SK-N-SH (cell line): ENCODE results near the gene COMMD3. TPM values are rescaled to one million over a fixed set of nuclear protein-coding genes. Genes with fewer than 3 reads are reported as not detected.

Experiments used
- CTCF ChIA-PET: fragments of 300-600, 350-600 bp; formaldehyde crosslinking; extraction: SDS; loops from one replicate; lab custom pipeline; 2021; lab: Yijun Ruan, JAX
- POLR2A ChIA-PET: fragments of 350-600 bp; sonication (Branson Sonifier 250); formaldehyde crosslinking; extraction: SDS; loops from one replicate; lab custom pipeline; 2020; ENCODE audit warnings: antibody characterized with exemption, inconsistent platforms; lab: Yijun Ruan, JAX
- DNase-seq: peaks from one replicate; pipeline ENCODE4 v3.0.0; 2012
- H2AFZ ChIP-seq: fragments of 200-600 bp; sonication (generic); 2 replicates; pipeline ENCODE4 v1.8.1; 2016; ENCODE audit warnings: antibody characterized with exemption, mild to moderate bottlenecking, low read depth
- H3F3A ChIP-seq: fragments of 200-600 bp; sonication (generic); replicated peaks from 2 replicates; pipeline ENCODE3; 2016; ENCODE audit warnings: antibody characterized with exemption, mild to moderate bottlenecking; ENCODE audit not compliant: insufficient read depth
- H3K27ac ChIP-seq, 2 experiments: fragments of 200-500 bp in 1 of 2; fragments of 200-600 bp in 1 of 2; sonication (Bioruptor generic) in 1 of 2; sonication (generic), shearing (Covaris generic) in 1 of 2; 2 replicates each; pipeline versions ENCODE4 v1.5.1 to v1.6.1; 2014 to 2016; ENCODE audit warnings: low read depth in 2 of 2, inconsistent platforms in 1 of 2, low read length in 1 of 2, mild to moderate bottlenecking in 1 of 2, mixed read lengths in 1 of 2
- H3K27me3 ChIP-seq: fragments of 200-600 bp; sonication (generic), shearing (Covaris generic); 2 replicates; pipeline ENCODE4 v1.6.1; 2016; ENCODE audit warnings: mixed run types; ENCODE audit not compliant: insufficient read depth
- H3K36me3 ChIP-seq, 2 experiments: fragments of 200-500 bp in 1 of 2; fragments of 200-600 bp in 1 of 2; sonication (Bioruptor generic) in 1 of 2; sonication (generic) in 1 of 2; replicated peaks in 1 of 2; 2 replicates each; pipeline versions ENCODE3 to v1.5.1; 2014 to 2016; ENCODE audit warnings: low read length in 1 of 2, mild to moderate bottlenecking in 1 of 2; ENCODE audit not compliant: insufficient read depth in 2 of 2, control insufficient read depth in 1 of 2
- H3K4me1 ChIP-seq, 2 experiments: fragments of 200-500 bp in 1 of 2; fragments of 200-600 bp in 1 of 2; sonication (Bioruptor generic) in 1 of 2; sonication (generic), shearing (Covaris generic) in 1 of 2; 2 replicates each; pipeline versions ENCODE4 v1.5.1 to v1.6.1; 2014 to 2016; ENCODE audit warnings: low read depth in 1 of 2, low read length in 1 of 2, mixed run types in 1 of 2; ENCODE audit not compliant: insufficient read depth in 2 of 2, control insufficient read depth in 1 of 2
- H3K4me2 ChIP-seq: fragments of 200-600 bp; sonication (generic), shearing (Covaris generic); 2 replicates; pipeline ENCODE4 v1.6.1; 2017; ENCODE audit warnings: mixed run types
- H3K4me3 ChIP-seq, 2 experiments: fragments of 200-500 bp in 1 of 2; fragments of 200-600 bp in 1 of 2; sonication (Bioruptor generic) in 1 of 2; sonication (generic), shearing (Covaris generic) in 1 of 2; 2 replicates each; pipeline versions ENCODE4 v1.5.1 to v1.8.1; 2014 to 2016; ENCODE audit warnings: low read depth in 2 of 2, inconsistent platforms in 1 of 2, low read length in 1 of 2, mild to moderate bottlenecking in 1 of 2, mixed read lengths in 1 of 2, moderate library complexity in 1 of 2
- H3K79me2 ChIP-seq: fragments of 200-600 bp; sonication (generic); 2 replicates; pipeline ENCODE4 v1.8.1; 2017; ENCODE audit warnings: mild to moderate bottlenecking; ENCODE audit not compliant: insufficient read depth
- H3K9ac ChIP-seq: fragments of 200-600 bp; sonication (generic); 2 replicates; pipeline ENCODE4 v1.6.1; 2017; ENCODE audit warnings: mixed run types
- H3K9me2 ChIP-seq: fragments of 200-600 bp; sonication (generic); 2 replicates; pipeline ENCODE4 v1.6.1; 2017; ENCODE audit warnings: mixed run types
- H3K9me3 ChIP-seq: fragments of 200-600 bp; sonication (generic); 2 replicates; pipeline ENCODE4 v1.6.1; 2017; ENCODE audit warnings: mixed run types, mild to moderate bottlenecking, moderate library complexity
- H4K20me1 ChIP-seq: fragments of 200-600 bp; sonication (generic); 2 replicates; pipeline ENCODE4 v1.6.1; 2017; ENCODE audit warnings: mild to moderate bottlenecking, mixed run types; ENCODE audit not compliant: insufficient read depth
- CHD2 ChIP-seq: fragments of 150-350 bp; IDR thresholded peaks from 2 replicates; pipeline ENCODE4 v1.6.1; 2018; ENCODE audit warnings: low read length; ENCODE audit not compliant: partially characterized antibody
- EZH2phosphoT487 ChIP-seq: fragments of 200-600 bp; sonication (generic); IDR thresholded peaks from 2 replicates; pipeline ENCODE4 v1.6.1; 2017; ENCODE audit warnings: low read depth, mixed run types, mild to moderate bottlenecking, antibody characterized with exemption, moderate library complexity, borderline replicate concordance
- FOXJ3 ChIP-seq: sonication (generic); formaldehyde crosslinking; IDR thresholded peaks from 2 replicates; pipeline ENCODE4 v1.5.1; 2020; ENCODE audit warnings: mild to moderate bottlenecking, missing genetic modification reagents
- JUND ChIP-seq: IDR thresholded peaks from 2 replicates; pipeline ENCODE4 v1.4.0; 2012
- NRF1 ChIP-seq: IDR thresholded peaks from 2 replicates; pipeline ENCODE4 v1.6.1; 2012; ENCODE audit warnings: low read depth, mild to moderate bottlenecking, low read length
- POLR2AphosphoS5 ChIP-seq: IDR thresholded peaks from 2 replicates; pipeline ENCODE4 v1.6.1; 2012; ENCODE audit warnings: low read depth, low read length
- RAD21 ChIP-seq: IDR thresholded peaks from 2 replicates; pipeline ENCODE4 v1.6.1; 2012; ENCODE audit warnings: mild to moderate bottlenecking, low read length
- SIN3A ChIP-seq: IDR thresholded peaks from 2 replicates; pipeline ENCODE4 v1.6.1; 2012; ENCODE audit warnings: low read depth, mild to moderate bottlenecking, low read length, moderate library complexity, borderline replicate concordance
- USF2 ChIP-seq: fragments of 150-350 bp; IDR thresholded peaks from 2 replicates; pipeline ENCODE4 v1.6.1; 2017; ENCODE audit warnings: antibody characterized with exemption, low read length, low read depth, borderline replicate concordance
- WGBS: methylation state at CpG from one replicate; pipeline ENCODE4 v1.1.6; 2017; ENCODE audit warnings: low lambda C conversion rate; 5-methylcytosine and 5-hydroxymethylcytosine counted together
- polyA plus RNA-seq, 3 experiments: library from polyadenylated mRNA; depleted of rRNA; stranded (reverse); fragments of >200 nt; gene quantifications; 2 replicates each; pipeline ENCODE4 v1.2.3, GENCODE V29; 2012
- TF ChIP-seq, protein P1 (sequence below): fragments of 150-350 bp; IDR thresholded peaks from 2 replicates; pipeline ENCODE4 v1.6.1; 2016; ENCODE audit warnings: mild to moderate bottlenecking, low read depth, low read length
- TF ChIP-seq, protein P2 (sequence below): IDR thresholded peaks from 2 replicates; pipeline ENCODE4 v1.4.0; 2012; ENCODE audit warnings: low read depth, borderline replicate concordance
- TF ChIP-seq, protein P3 (sequence below): fragments of 200-600 bp; sonication (generic); IDR thresholded peaks from 2 replicates; pipeline ENCODE4 v1.6.1; 2017; ENCODE audit warnings: antibody characterized with exemption, mild to moderate bottlenecking, moderate library complexity

COMMD3 gene
- polyA plus RNA-seq, 1 of the 3 experiments (the other 2 are of a cell fraction) = 26.9 TPM

DNA sequence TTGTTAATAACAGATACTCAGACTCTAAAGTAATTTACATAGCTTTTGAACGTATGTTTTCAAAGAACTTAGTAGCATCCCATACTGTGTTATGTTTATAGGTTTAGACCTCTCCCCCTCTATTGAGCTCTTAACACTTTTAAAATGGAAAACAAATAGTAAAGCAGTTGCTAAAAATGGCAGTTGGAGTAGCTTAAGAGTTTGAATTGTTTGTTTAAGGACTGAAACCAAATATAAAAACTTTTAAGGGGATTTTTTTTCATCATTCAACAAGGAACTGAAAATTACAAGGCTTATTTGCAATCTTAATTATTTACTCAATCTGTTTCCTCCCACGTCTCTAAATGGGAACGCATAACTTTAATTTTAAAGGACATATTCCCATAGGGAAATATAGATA, 27.5 kb downstream of the COMMD3 start:
- POLR2A ChIA-PET = no interaction called here
- Histone ChIP-seq H3K36me3 (no peaks in the 10 kb centered on the region), H3K4me2 (no peak overlapping the region), H3F3A (no peaks in the 10 kb centered on the region), H3K79me2 (no peaks in the 10 kb centered on the region), H2AFZ (no peak overlapping the region), H3K4me3 (no peak overlapping the region), H3K27ac (no peak overlapping the region), H3K9me3 (no peaks in the 10 kb centered on the region), H4K20me1 (no peaks in the 10 kb centered on the region), H3K9me2 (no peaks in the 10 kb centered on the region), H3K4me1 (peaks cover 0 to 13% of the 10 kb centered on the region in 2 experiments; a peak in 2 of 4 replicates), H3K9ac (no peak overlapping the region), H3K27me3 (peaks cover 42% of the 10 kb centered on the region)
- no peak for DNase-seq
- TF ChIP-seq USF2 = no peak
- TF ChIP-seq POLR2AphosphoS5 = no peak
- TF ChIP-seq RAD21 = no peak
- WGBS = 60% methylated on average over 3 of the region's 3 CpGs
- CTCF ChIA-PET = interaction anchor here (1.0 to 1.7 kb wide), 2 partner anchors 11 to 28 kb away, joined by 3 to 4 read pairs; partner anchors contain the start of gene COMMD3

- Histone ChIP-seq H3K4me3 (no peak overlapping the region), H3F3A (no peaks in the 10 kb centered on the region), H2AFZ (no peak overlapping the region), H3K4me2 (no peak overlapping the region), H3K9me2 (no peaks in the 10 kb centered on the region), H3K36me3 (no peaks in the 10 kb centered on the region), H3K79me2 (no peaks in the 10 kb centered on the region), H3K9ac (no peak overlapping the region), H3K9me3 (no peaks in the 10 kb centered on the region), H3K4me1 (peaks cover 0 to 13% of the 10 kb centered on the region in 2 experiments; a peak in 2 of 4 replicates), H3K27me3 (peaks cover 36% of the 10 kb centered on the region), H3K27ac (no peak overlapping the region), H4K20me1 (no peaks in the 10 kb centered on the region)
- ChIA-PET CTCF (interaction anchor here (1.0 to 1.7 kb wide), 2 partner anchors 10 to 28 kb away, joined by 3 to 4 read pairs; partner anchors contain the start of gene COMMD3), POLR2A (no interaction called here)
- TF ChIP-seq CHD2 (no peak), FOXJ3 (CRISPR knock-in tag) (no peak), RAD21 (no peak), SIN3A (no peak), EZH2phosphoT487 (no peak), NRF1 (no peak), JUND (no peak)
- TF ChIP-seq, protein P1, sequence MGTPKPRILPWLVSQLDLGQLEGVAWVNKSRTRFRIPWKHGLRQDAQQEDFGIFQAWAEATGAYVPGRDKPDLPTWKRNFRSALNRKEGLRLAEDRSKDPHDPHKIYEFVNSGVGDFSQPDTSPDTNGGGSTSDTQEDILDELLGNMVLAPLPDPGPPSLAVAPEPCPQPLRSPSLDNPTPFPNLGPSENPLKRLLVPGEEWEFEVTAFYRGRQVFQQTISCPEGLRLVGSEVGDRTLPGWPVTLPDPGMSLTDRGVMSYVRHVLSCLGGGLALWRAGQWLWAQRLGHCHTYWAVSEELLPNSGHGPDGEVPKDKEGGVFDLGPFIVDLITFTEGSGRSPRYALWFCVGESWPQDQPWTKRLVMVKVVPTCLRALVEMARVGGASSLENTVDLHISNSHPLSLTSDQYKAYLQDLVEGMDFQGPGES = no peak
- TF ChIP-seq, protein P2, sequence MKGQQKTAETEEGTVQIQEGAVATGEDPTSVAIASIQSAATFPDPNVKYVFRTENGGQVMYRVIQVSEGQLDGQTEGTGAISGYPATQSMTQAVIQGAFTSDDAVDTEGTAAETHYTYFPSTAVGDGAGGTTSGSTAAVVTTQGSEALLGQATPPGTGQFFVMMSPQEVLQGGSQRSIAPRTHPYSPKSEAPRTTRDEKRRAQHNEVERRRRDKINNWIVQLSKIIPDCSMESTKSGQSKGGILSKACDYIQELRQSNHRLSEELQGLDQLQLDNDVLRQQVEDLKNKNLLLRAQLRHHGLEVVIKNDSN = no peak
- TF ChIP-seq, protein P3, sequence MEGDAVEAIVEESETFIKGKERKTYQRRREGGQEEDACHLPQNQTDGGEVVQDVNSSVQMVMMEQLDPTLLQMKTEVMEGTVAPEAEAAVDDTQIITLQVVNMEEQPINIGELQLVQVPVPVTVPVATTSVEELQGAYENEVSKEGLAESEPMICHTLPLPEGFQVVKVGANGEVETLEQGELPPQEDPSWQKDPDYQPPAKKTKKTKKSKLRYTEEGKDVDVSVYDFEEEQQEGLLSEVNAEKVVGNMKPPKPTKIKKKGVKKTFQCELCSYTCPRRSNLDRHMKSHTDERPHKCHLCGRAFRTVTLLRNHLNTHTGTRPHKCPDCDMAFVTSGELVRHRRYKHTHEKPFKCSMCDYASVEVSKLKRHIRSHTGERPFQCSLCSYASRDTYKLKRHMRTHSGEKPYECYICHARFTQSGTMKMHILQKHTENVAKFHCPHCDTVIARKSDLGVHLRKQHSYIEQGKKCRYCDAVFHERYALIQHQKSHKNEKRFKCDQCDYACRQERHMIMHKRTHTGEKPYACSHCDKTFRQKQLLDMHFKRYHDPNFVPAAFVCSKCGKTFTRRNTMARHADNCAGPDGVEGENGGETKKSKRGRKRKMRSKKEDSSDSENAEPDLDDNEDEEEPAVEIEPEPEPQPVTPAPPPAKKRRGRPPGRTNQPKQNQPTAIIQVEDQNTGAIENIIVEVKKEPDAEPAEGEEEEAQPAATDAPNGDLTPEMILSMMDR = no peak
- 89% methylated on average over 1 of the region's 1 CpG for WGBS
- no peak for DNase-seq
Observed at GRCh38 chr10:22344249-22344648, 28.1 kb downstream of the COMMD3 start.
